ENCODE results near the gene PDE6H. TPM values are rescaled to one million over a fixed set of nuclear protein-coding genes. Genes with fewer than 3 reads are reported as not detected.

Gene PDE6H
- total RNA-seq, 1 donor from 2014 or later = not detected

- DNase-seq (ENCODE audit: low spot score) = no peak
- Mint-ChIP-seq H3K27ac (ENCODE audit: unreplicated experiment) (no peak overlapping the region), H3K27me3 (ENCODE audit: low read depth) (no peaks in the 10 kb centered on the region), H3K9me3 (ENCODE audit: low read depth) (peaks cover 17% of the 10 kb centered on the region), H3K4me3 (ENCODE audit: unreplicated experiment) (no peak overlapping the region), H3K36me3 (ENCODE audit: low read depth) (no peaks in the 10 kb centered on the region), H3K4me1 (ENCODE audit: low read depth) (peaks cover 23% of the 10 kb centered on the region)
- TF ChIP-seq CTCF (IDR thresholded peaks at IDR 0.05) = no peak
These were observed 19.8 kb downstream of the PDE6H start for GRCh38 chr12:14992673-14993072.

- Mint-ChIP-seq H3K27ac (ENCODE audit: unreplicated experiment) (no peak overlapping the region), H3K27me3 (ENCODE audit: low read depth) (no peaks in the 10 kb centered on the region), H3K9me3 (ENCODE audit: low read depth) (peaks cover 17% of the 10 kb centered on the region), H3K4me1 (ENCODE audit: low read depth) (peaks cover 26% of the 10 kb centered on the region), H3K4me3 (ENCODE audit: unreplicated experiment) (no peak overlapping the region), H3K36me3 (ENCODE audit: low read depth) (no peaks in the 10 kb centered on the region)
- no peak for TF ChIP-seq CTCF (IDR thresholded peaks at IDR 0.05)
- DNase-seq (ENCODE audit: low spot score) = no peak
These were observed 20.3 kb downstream of the PDE6H start for GRCh38 chr12:14993117-14993516.

- H3K9me3 Mint-ChIP-seq (ENCODE audit: low read depth) = peaks cover 17% of the 10 kb centered on the region
- TF ChIP-seq CTCF (IDR thresholded peaks at IDR 0.05) = no peak
These were observed 20.9 kb downstream of the PDE6H start for GRCh38 chr12:14993537-14994266.

GRCh38 chr12:14994610-14995009 is 21.8 kb downstream of the PDE6H start:
- H3K4me3 Mint-ChIP-seq (ENCODE audit: unreplicated experiment) = no peak overlapping the region
- H3K27me3 Mint-ChIP-seq (ENCODE audit: low read depth) = no peaks in the 10 kb centered on the region
- peaks cover 41% of the 10 kb centered on the region for H3K4me1 Mint-ChIP-seq (ENCODE audit: low read depth)
- DNase-seq (ENCODE audit: low spot score) = no peak
- no peak for TF ChIP-seq CTCF (IDR thresholded peaks at IDR 0.05)
- H3K9me3 Mint-ChIP-seq (ENCODE audit: low read depth) = peaks cover 17% of the 10 kb centered on the region
- H3K36me3 Mint-ChIP-seq (ENCODE audit: low read depth) = no peaks in the 10 kb centered on the region
- no peak overlapping the region for H3K27ac Mint-ChIP-seq (ENCODE audit: unreplicated experiment)

More at GRCh38 chr12:14993537-14994266, 20.9 kb downstream of the PDE6H start:
- no peak for DNase-seq (ENCODE audit: low spot score)
- no peak overlapping the region for H3K27ac Mint-ChIP-seq (ENCODE audit: unreplicated experiment)
- no peaks in the 10 kb centered on the region for H3K27me3 Mint-ChIP-seq (ENCODE audit: low read depth)
- no peak overlapping the region for H3K4me3 Mint-ChIP-seq (ENCODE audit: unreplicated experiment)
- H3K36me3 Mint-ChIP-seq (ENCODE audit: low read depth) = no peaks in the 10 kb centered on the region
- H3K4me1 Mint-ChIP-seq (ENCODE audit: low read depth) = peaks cover 32% of the 10 kb centered on the region

GRCh38 chr12:14995583-14996425 is 23.0 kb downstream of the PDE6H start:
- no peak for DNase-seq (ENCODE audit: low spot score)
- Mint-ChIP-seq H3K36me3 (ENCODE audit: low read depth) (no peaks in the 10 kb centered on the region), H3K4me1 (ENCODE audit: low read depth) (peaks cover 44% of the 10 kb centered on the region), H3K9me3 (ENCODE audit: low read depth) (peaks cover 8% of the 10 kb centered on the region), H3K4me3 (ENCODE audit: unreplicated experiment) (no peak overlapping the region), H3K27me3 (ENCODE audit: low read depth) (no peaks in the 10 kb centered on the region), H3K27ac (ENCODE audit: unreplicated experiment) (no peak overlapping the region)
- peak; percentile 96 for TF ChIP-seq CTCF (IDR thresholded peaks at IDR 0.05)
